Small intestine (tissue), 7 donors: ENCODE data around the gene ABCB9. TPM values are rescaled to one million over a fixed set of nuclear protein-coding genes. Genes with fewer than 3 reads are reported as not detected.

Experiments used
- DNase-seq, 2 donors: peaks; one replicate each; pipeline versions ENCODE4 v3.0.0 to v3.0.0-alpha.2; 2013
- FAIRE-seq: peaks from 2 replicates; lab custom pipeline; 2012; peaks lifted over from hg19 to GRCh38; lab: Jason Lieb, UNC
- H3K27ac ChIP-seq, 3 donors: one replicate each; pipeline ENCODE4 v1.5.1; 2013; ENCODE audit warnings: low read length in 2 of 3, mild to moderate bottlenecking in 2 of 3, control low read depth in 1 of 3, inconsistent platforms in 1 of 3, low read depth in 1 of 3, moderate library complexity in 1 of 3
- H3K27me3 ChIP-seq, 3 donors: one replicate each; pipeline ENCODE4 v1.6.1; 2013; ENCODE audit warnings: low read length in 3 of 3, inconsistent platforms in 1 of 3; ENCODE audit not compliant: control insufficient read depth in 3 of 3, insufficient read depth in 3 of 3
- H3K36me3 ChIP-seq, 3 donors: one replicate each; pipeline ENCODE4 v1.6.1; 2013; ENCODE audit warnings: low read length in 3 of 3, inconsistent platforms in 1 of 3, low read depth in 1 of 3, mild to moderate bottlenecking in 1 of 3, moderate library complexity in 1 of 3; ENCODE audit not compliant: control insufficient read depth in 3 of 3, insufficient read depth in 2 of 3
- H3K4me1 ChIP-seq, 3 donors: one replicate each; pipeline ENCODE4 v1.6.1; 2013; ENCODE audit warnings: low read length in 2 of 3, inconsistent platforms in 1 of 3, low read depth in 1 of 3, mild to moderate bottlenecking in 1 of 3, moderate library complexity in 1 of 3; ENCODE audit not compliant: control insufficient read depth in 3 of 3, insufficient read depth in 2 of 3
- H3K4me3 ChIP-seq, 3 donors: one replicate each; pipeline ENCODE4 v1.5.1; 2013; ENCODE audit warnings: low read length in 3 of 3, control low read depth in 1 of 3, inconsistent platforms in 1 of 3, low read depth in 1 of 3, mild to moderate bottlenecking in 1 of 3, moderate library complexity in 1 of 3
- H3K9me3 ChIP-seq, 2 donors: one replicate each; pipeline ENCODE4 v1.6.1; 2013; ENCODE audit warnings: low read depth in 1 of 2, low read length in 1 of 2; ENCODE audit not compliant: control insufficient read depth in 2 of 2, insufficient read depth in 1 of 2
- WGBS, 3 donors: extraction: QIAGEN DNeasy Blood & Tissue Kit; methylation state at CpG; one replicate each; pipeline ENCODE4 v1.1.7; 2013; 5-methylcytosine and 5-hydroxymethylcytosine counted together
- polyA plus RNA-seq, 4 donors: library from polyadenylated mRNA; stranded (reverse) in 3 of 4; unstranded in 1 of 4; fragments of 200-250 nt in 3 of 4; fragments of 120-200 nt in 1 of 4; gene quantifications; one replicate each; pipeline versions ENCODE4 v1.2.1 to v1.2.3, GENCODE V29; 2013
- donor health status: healthy with polysubstance abuse.
- donor health status: control.
- donor health status: control.
- donor health status: Bipolar disorder and iron deficiency.
- donor health status: healthy.

Gene ABCB9
- polyA plus RNA-seq, 4 donors: 2.5 to 6.6 (median 4.7) TPM

GRCh38 chr12:122968104-122968503 lies 1.8 kb upstream of the ABCB9 start:
- Histone ChIP-seq H3K27ac (no peak overlapping the region), H3K4me3 (no peak overlapping the region), H3K36me3 (no peaks in the 10 kb centered on the region), H3K9me3 (no peaks in the 10 kb centered on the region), H3K4me1 (peaks cover 3 to 34% (median 4%) of the 10 kb centered on the region in 3 donors), H3K27me3 (no peaks in the 10 kb centered on the region)
- 67 to 82% (median 77%) methylated on average over 2 of the region's 2 CpGs for WGBS, 3 donors
- no peak for DNase-seq
- no peak for FAIRE-seq

- 60 to 63% (median 62%) methylated on average over 15 of the region's 15 CpGs for WGBS, 3 donors
- FAIRE-seq: no peak
- H3K27me3 ChIP-seq: no peaks in the 10 kb centered on the region
- H3K4me1 ChIP-seq: peaks cover 3 to 31% (median 6%) of the 10 kb centered on the region in 3 donors
- H3K27ac ChIP-seq: peak overlapping the region in 1 of 3 donors; percentile 64
- no peaks in the 10 kb centered on the region for H3K9me3 ChIP-seq
- no peak overlapping the region for H3K4me3 ChIP-seq
- no peak for DNase-seq
- H3K36me3 ChIP-seq: peaks cover 0 to 2% (median 0%) of the 10 kb centered on the region in 3 donors
These were observed 684 bp upstream of the ABCB9 start for GRCh38 chr12:122966743-122967550.

GRCh38 chr12:122965321-122965751 lies 927 bp downstream of the ABCB9 start:
- Histone ChIP-seq H3K27me3 (no peaks in the 10 kb centered on the region), H3K36me3 (peaks cover 0 to 2% (median 0%) of the 10 kb centered on the region in 3 donors), H3K4me3 (peak overlapping the region in 1 of 3 donors; percentile 67), H3K4me1 (peaks cover 3 to 37% (median 8%) of the 10 kb centered on the region in 3 donors), H3K9me3 (no peaks in the 10 kb centered on the region), H3K27ac (no peak overlapping the region)
- FAIRE-seq (no peak), DNase-seq (no peak)
- 58 to 61% (median 61%) methylated on average over 12 of the region's 12 CpGs for WGBS, 3 donors

DNA sequence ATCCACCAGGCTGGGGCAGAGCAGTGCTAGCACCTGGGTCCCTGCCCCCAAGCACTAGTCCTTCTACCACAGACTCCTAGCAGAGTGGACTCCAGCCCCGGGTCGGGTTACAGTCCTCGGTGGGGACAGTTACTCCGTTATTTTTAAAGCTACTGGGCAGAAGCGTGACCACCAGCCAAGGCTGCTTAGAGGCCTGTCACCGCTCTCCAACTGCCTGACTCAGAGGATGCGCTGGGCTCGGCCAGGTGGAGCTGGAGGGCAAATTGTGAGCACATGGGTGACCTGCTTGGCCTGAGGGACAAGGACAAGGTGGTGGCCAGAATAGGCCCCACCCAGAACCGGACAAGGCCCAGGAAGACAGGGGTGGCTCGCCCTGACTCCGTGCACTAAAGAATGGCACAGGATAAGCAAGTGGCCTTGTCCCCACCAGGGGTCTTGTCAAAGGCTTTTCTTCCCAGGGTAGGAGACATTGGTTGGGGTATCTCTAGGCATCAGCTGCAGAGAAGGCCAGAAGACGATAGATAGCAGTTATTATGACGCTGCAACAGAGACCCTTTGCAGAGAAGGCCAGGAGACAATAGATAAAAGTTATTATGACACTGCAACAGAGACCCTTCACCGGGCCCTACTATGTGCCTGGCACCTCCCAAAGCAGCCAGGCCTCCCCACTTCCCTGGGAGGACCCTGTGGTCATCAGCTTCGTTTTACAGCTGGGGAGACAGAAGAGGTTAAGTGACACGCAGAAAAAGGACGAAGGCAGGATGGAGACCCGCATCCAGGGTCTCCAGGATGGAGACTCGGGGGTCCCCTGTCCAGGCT lies 1.6 kb downstream of the ABCB9 start:
- H3K9me3 ChIP-seq: no peaks in the 10 kb centered on the region
- DNase-seq: no peak
- no peak overlapping the region for H3K4me3 ChIP-seq
- FAIRE-seq: no peak
- no peaks in the 10 kb centered on the region for H3K27me3 ChIP-seq
- H3K27ac ChIP-seq: no peak overlapping the region
- 74 to 85% (median 80%) methylated on average over 19 of the region's 19 CpGs for WGBS, 3 donors
- H3K36me3 ChIP-seq: peaks cover 0 to 7% (median 0%) of the 10 kb centered on the region in 3 donors
- H3K4me1 ChIP-seq: peaks cover 3 to 33% (median 8%) of the 10 kb centered on the region in 3 donors

- H3K36me3 ChIP-seq: peaks cover 0 to 10% (median 0%) of the 10 kb centered on the region in 3 donors
- H3K27me3 ChIP-seq: no peaks in the 10 kb centered on the region
- H3K4me3 ChIP-seq: no peak overlapping the region
- DNase-seq (no peak), FAIRE-seq (no peak)
- H3K9me3 ChIP-seq: no peaks in the 10 kb centered on the region
- no peak overlapping the region for H3K27ac ChIP-seq
- WGBS, 3 donors: 22 to 47% (median 40%) methylated on average over 5 to 8 of the region's 8 CpGs
- H3K4me1 ChIP-seq: peaks cover 3 to 33% (median 8%) of the 10 kb centered on the region in 3 donors
These were observed 2.4 kb downstream of the ABCB9 start for GRCh38 chr12:122963941-122964265.

DNA sequence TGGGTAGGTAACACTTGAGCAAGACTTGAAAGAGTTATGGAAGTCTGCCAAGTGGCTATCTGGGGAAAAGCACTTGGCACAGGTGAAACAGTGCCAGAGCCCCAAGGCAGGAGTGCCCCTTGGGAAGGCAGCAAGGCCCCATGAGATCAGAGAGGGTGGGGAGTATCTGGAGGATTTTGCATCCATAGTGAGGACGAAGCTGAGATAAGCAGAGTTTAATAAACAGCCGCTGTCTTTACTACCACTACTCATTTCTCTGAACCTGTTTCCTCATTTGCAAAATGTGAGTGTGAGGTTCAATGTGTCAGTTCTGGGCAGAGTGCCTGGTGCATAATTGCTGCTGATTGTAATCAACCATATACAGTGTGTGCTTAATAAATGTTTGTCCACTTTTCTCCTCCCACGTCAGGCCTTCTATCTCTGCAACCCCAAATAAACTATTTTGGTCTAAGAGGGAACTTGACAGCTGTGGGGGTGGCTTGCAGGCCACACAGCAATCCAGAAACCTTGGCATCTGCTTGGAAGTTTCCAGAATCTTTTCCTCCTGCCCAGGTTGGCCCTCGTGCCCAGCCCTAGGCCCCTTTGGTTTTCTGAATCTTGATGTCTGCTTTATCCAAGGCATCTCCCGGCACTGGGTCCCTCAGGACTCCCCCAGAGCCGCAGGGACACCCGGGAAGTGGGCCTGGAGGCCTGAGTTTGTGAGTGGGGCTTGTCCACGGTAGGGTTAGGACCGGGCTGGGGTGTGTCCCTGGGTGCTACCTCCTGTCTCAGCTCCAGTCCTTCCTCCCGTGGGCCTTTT lies 4.5 kb downstream of the ABCB9 start:
- H3K27me3 ChIP-seq: no peaks in the 10 kb centered on the region
- no peaks in the 10 kb centered on the region for H3K9me3 ChIP-seq
- H3K4me1 ChIP-seq: peaks cover 3 to 28% (median 8%) of the 10 kb centered on the region in 3 donors
- DNase-seq (peak; percentile 65 to 93), FAIRE-seq (no peak)
- peak overlapping the region; percentile 26 to 78 (median 71) for H3K27ac ChIP-seq
- WGBS, 3 donors: 18 to 62% (median 37%) methylated on average over 10 of the region's 10 CpGs
- no peak overlapping the region for H3K4me3 ChIP-seq
- peaks cover 0 to 18% (median 2%) of the 10 kb centered on the region in 3 donors for H3K36me3 ChIP-seq

- WGBS, 3 donors: 90 to 93% (median 93%) methylated on average over 8 of the region's 8 CpGs
- FAIRE-seq: no peak
- H3K4me3 ChIP-seq: no peak overlapping the region
- H3K9me3 ChIP-seq: no peaks in the 10 kb centered on the region
- peaks cover 0 to 17% (median 4%) of the 10 kb centered on the region in 3 donors for H3K4me1 ChIP-seq
- no peak for DNase-seq
- H3K27ac ChIP-seq: no peak overlapping the region
- H3K36me3 ChIP-seq: peaks cover 0 to 19% (median 2%) of the 10 kb centered on the region in 3 donors
- no peaks in the 10 kb centered on the region for H3K27me3 ChIP-seq
These were observed 6.1 kb downstream of the ABCB9 start for GRCh38 chr12:122960193-122960569.
